GM12878 (cell line): ENCODE results near the gene C2orf68. TPM values are rescaled to one million over a fixed set of nuclear protein-coding genes. Genes with fewer than 3 reads are reported as not detected.

Experiments
- ATAC-seq: fragments of 200-7000 bp; cut with Tn5 transposase; 3 replicates; pipeline ENCODE4 v1.9.1; 2020; ENCODE audit warnings: mild to moderate bottlenecking, moderate library complexity
- BruUV-seq: library from RNA; stranded (reverse); fragments of 400-500 nt; replicated peaks from 2 replicates; lab custom pipeline; 2021; lab: Mats Ljungman, UMichigan
- CTCF ChIA-PET: fragments of 300-600 bp; sonication (Branson Sonifier 250); formaldehyde crosslinking; extraction: SDS; loops from one replicate; lab custom pipeline; 2021; ENCODE audit warnings: inconsistent platforms; lab: Yijun Ruan, JAX
- POLR2A ChIA-PET: fragments of 350-600 bp; formaldehyde crosslinking; extraction: SDS; loops from one replicate; lab custom pipeline; 2021; ENCODE audit warnings: inconsistent platforms; lab: Charles Lee
- RAD21 ChIA-PET: fragments of 300-600 bp; sonication (Branson Sonifier 250); formaldehyde crosslinking; loops from one replicate; lab custom pipeline; 2023; ENCODE audit warnings: antibody characterized with exemption; ENCODE audit not compliant: unreplicated experiment; lab: Charles Lee
- SMC1A ChIA-PET: fragments of 300-600 bp; sonication (Branson Sonifier 250); formaldehyde crosslinking; loops from one replicate; lab custom pipeline; 2023; ENCODE audit not compliant: unreplicated experiment, uncharacterized antibody; lab: Charles Lee
- DNase-seq: peaks from one replicate; pipeline ENCODE4 v3.0.0-alpha.2; 2011; ENCODE audit warnings: low read depth, low spot score
- FAIRE-seq: peaks from 3 replicates; lab custom pipeline; 2011; peaks lifted over from hg19 to GRCh38; lab: Jason Lieb, UNC
- H2AFZ ChIP-seq: 2 replicates; pipeline ENCODE4 v1.6.0; 2011; ENCODE audit warnings: low read depth, low read length, control low read depth; ENCODE audit not compliant: control insufficient read depth
- H3K27ac ChIP-seq: 2 replicates; pipeline ENCODE4 v1.5.1; 2011; ENCODE audit warnings: control low read depth; ENCODE audit not compliant: control insufficient read depth, insufficient read depth
- H3K27me3 ChIP-seq, 2 experiments: replicated peaks in 1 of 2; 2 replicates each; pipeline versions ENCODE4 v1.6.0 to v1.6.1; 2011; ENCODE audit warnings: low read length in 1 of 2; ENCODE audit not compliant: control insufficient read depth in 2 of 2, insufficient read depth in 2 of 2
- H3K36me3 ChIP-seq, 2 experiments: 2 replicates each; pipeline ENCODE4 v1.5.1; 2011; ENCODE audit warnings: low read length in 1 of 2; ENCODE audit not compliant: control insufficient read depth in 2 of 2, insufficient read depth in 2 of 2
- H3K4me1 ChIP-seq: 2 replicates; pipeline ENCODE4 v1.6.1; 2011; ENCODE audit warnings: mild to moderate bottlenecking, low read length, moderate library complexity, mixed read lengths; ENCODE audit not compliant: control insufficient read depth, insufficient read depth
- H3K4me2 ChIP-seq: 2 replicates; pipeline ENCODE4 v1.6.0; 2011; ENCODE audit warnings: control low read depth; ENCODE audit not compliant: control insufficient read depth, insufficient read depth
- H3K4me3 ChIP-seq: fragments of 200-600 bp; sonication (generic); 2 replicates; pipeline ENCODE4 v1.5.1; 2016
- H3K79me2 ChIP-seq: 2 replicates; pipeline ENCODE4 v1.6.0; 2011; ENCODE audit warnings: low read length; ENCODE audit not compliant: control insufficient read depth, insufficient read depth
- H3K9ac ChIP-seq: 2 replicates; pipeline ENCODE4 v1.8.0; 2011; ENCODE audit warnings: low read length, control low read depth, mixed read lengths; ENCODE audit not compliant: control insufficient read depth, insufficient read depth
- H3K9me3 ChIP-seq: replicated peaks from 3 replicates; pipeline ENCODE4 v1.5.1; 2011; ENCODE audit warnings: mild to moderate bottlenecking, low read length; ENCODE audit not compliant: control insufficient read depth, insufficient read depth
- H4K20me1 ChIP-seq: 2 replicates; pipeline ENCODE4 v1.6.0; 2011; ENCODE audit not compliant: control insufficient read depth, insufficient read depth
- CBX5 ChIP-seq: sonication (generic); IDR thresholded peaks from 2 replicates; pipeline ENCODE4 v1.6.1; 2016; ENCODE audit warnings: low read depth, moderate library complexity, mild to moderate bottlenecking, inconsistent platforms
- E4F1 ChIP-seq: fragments of 450-650 bp; IDR thresholded peaks from 2 replicates; pipeline ENCODE4 v1.6.1; 2018; ENCODE audit warnings: borderline replicate concordance, mild to moderate bottlenecking; ENCODE audit not compliant: partially characterized antibody
- GATAD2B ChIP-seq: fragments of 450-650 bp; conservative IDR thresholded peaks from 2 replicates; pipeline ENCODE4 v1.6.1; 2017; ENCODE audit warnings: low read depth, mild to moderate bottlenecking, moderate library complexity
- NFYA ChIP-seq: IDR thresholded peaks from 2 replicates; pipeline ENCODE4 v1.6.1; 2011; ENCODE audit warnings: low read depth, mild to moderate bottlenecking, low read length, improper control_type of control experiment, borderline replicate concordance
- NR2F1 ChIP-seq: fragments of 450-650 bp; conservative IDR thresholded peaks from 2 replicates; pipeline ENCODE4 v1.6.1; 2017; ENCODE audit warnings: mild to moderate bottlenecking
- TAF1 ChIP-seq: IDR thresholded peaks from 2 replicates; pipeline ENCODE4 v1.6.1; 2011; ENCODE audit warnings: mild to moderate bottlenecking, low read depth, low read length, borderline replicate concordance
- TBL1XR1 ChIP-seq: IDR thresholded peaks from 2 replicates; pipeline ENCODE4 v1.6.1; 2012; ENCODE audit warnings: low read depth, low read length, improper control_type of control experiment
- TCF3 ChIP-seq: IDR thresholded peaks from 2 replicates; pipeline ENCODE4 v1.6.1; 2012; ENCODE audit warnings: low read depth, mild to moderate bottlenecking, low read length, borderline replicate concordance; ENCODE audit not compliant: insufficient read depth
- WGBS: methylation state at CpG from one replicate; pipeline ENCODE4 v1.1.6; 2016; ENCODE audit warnings: low lambda C conversion rate; ENCODE audit not compliant: insufficient replicate concordance, insufficient coverage; ENCODE audit errors: missing lambda C conversion rate; 5-methylcytosine and 5-hydroxymethylcytosine counted together
- in situ Hi-C: fragments of 300-500 bp; cut with MboI; formaldehyde crosslinking; loops from 9 replicates; pipeline ENCODE4 v1.14.3; 2018; ENCODE audit warnings: mixed read lengths
- intact Hi-C: fragments of 100-400 bp; cut with micrococcal nuclease; formaldehyde crosslinking; loops from one replicate; pipeline ENCODE4 v1.14.2; 2022; ENCODE audit not compliant: unreplicated experiment
- polyA plus RNA-seq, 11 experiments: library from polyadenylated mRNA; depleted of rRNA in 4 of 11; unstranded in 6 of 11; stranded (reverse) in 5 of 11; fragments of >200 nt; fragmentation: Nextera tagmentation in 4 of 11; fragmentation: Illumina TruSeq in 1 of 11; extraction: Ambion mirVana in 4 of 11; extraction: Trizol in 1 of 11; gene quantifications; 1 replicate in 1 of 11; 2 replicates in 10 of 11; pipeline versions ENCODE4 v1.2.1 to v1.2.3, GENCODE V29; 2011 to 2016; ENCODE audit warnings: inconsistent platforms in 2 of 11, missing spikeins in 2 of 11, low read depth in 1 of 11
- total RNA-seq, 4 experiments: library from RNA; depleted of rRNA in 3 of 4; stranded (reverse); fragments of >200 nt in 3 of 4; fragmentation: Illumina TruSeq in 1 of 4; extraction: Trizol in 1 of 4; gene quantifications; 2 replicates each; pipeline versions ENCODE4 v1.2.1 to v1.2.3, GENCODE V29; 2013 to 2021
- TF ChIP-seq, protein P1 (sequence below): IDR thresholded peaks from 2 replicates; pipeline ENCODE4 v1.6.1; 2012; ENCODE audit warnings: mild to moderate bottlenecking, low read depth, low read length
- TF ChIP-seq, protein P2 (sequence below): fragments of 450-650 bp; IDR thresholded peaks from 2 replicates; pipeline ENCODE4 v1.6.1; 2017; ENCODE audit warnings: mild to moderate bottlenecking
- TF ChIP-seq, protein P3 (sequence below), 3 experiments: IDR thresholded peaks in 2 of 3; conservative IDR thresholded peaks in 1 of 3; 2 replicates each; pipeline ENCODE4 v1.5.1; 2011; ENCODE audit warnings: low read depth in 3 of 3, low read length in 3 of 3, mild to moderate bottlenecking in 3 of 3, control low read depth in 2 of 3, moderate library complexity in 2 of 3, inconsistent platforms in 1 of 3, mixed read lengths in 1 of 3; ENCODE audit not compliant: control insufficient read depth in 2 of 3, insufficient read depth in 1 of 3; ENCODE audit errors: extremely low read depth in 1 of 3

The C2orf68 gene
- total and polyA plus RNA-seq, 10 of the 15 experiments (the other 5 are each of a cell fraction or from before 2014, with no cell fraction given) = 12.7 to 56.1 (median 28.4) TPM

- Histone ChIP-seq H3K4me2 (peak overlapping the region; percentile 86), H4K20me1 (no peaks in the 10 kb centered on the region), H3K36me3 (peaks cover 0 to 14% of the 10 kb centered on the region in 2 experiments; a peak in 3 of 4 replicates), H3K9me3 (no peaks in the 10 kb centered on the region), H3K27ac (peak overlapping the region; percentile 89), H3K9ac (peak overlapping the region; percentile 95), H3K4me3 (peak overlapping the region; percentile 97), H3K79me2 (peaks cover 28% of the 10 kb centered on the region), H3K4me1 (peaks cover 9% of the 10 kb centered on the region), H3K27me3 (no peaks in the 10 kb centered on the region), H2AFZ (peak overlapping the region; percentile 82)
- in situ Hi-C loops = no loop called here
- FAIRE-seq = no peak
- WGBS = 17% methylated on average over 13 of the region's 13 CpGs
- TSS peak; percentile 99 for BruUV-seq
- ATAC-seq = no peak
- SMC1A ChIA-PET = interaction anchor here (0.7 to 3.2 kb wide), 11 partner anchors 8 to 175 kb away, joined by 3 to 20 read pairs (median 6); partner anchors contain the start of genes C2orf68, GGCX, MAT2A and SH2D6
- no peak for DNase-seq
- RAD21 ChIA-PET = interaction anchor here (1.0 to 2.2 kb wide), 8 partner anchors 10 to 205 kb away, joined by 3 to 9 read pairs (median 6); partner anchors contain the start of genes MAT2A, SH2D6 and VAMP8
- intact Hi-C loops = no loop called here
- POLR2A ChIA-PET = interaction anchor here (0.6 to 3.8 kb wide), 18 partner anchors 8 to 241 kb away, joined by 3 to 57 read pairs (median 4); partner anchors contain the start of genes C2orf68, ELMOD3, GGCX and MAT2A
- CTCF ChIA-PET = interaction anchor here (0.6 to 1.7 kb wide), 9 partner anchors 9 to 599 kb away, joined by 3 to 7 read pairs (median 5); no protein-coding TSS in a partner anchor
- TF ChIP-seq TBL1XR1 (no peak), NFYA (no peak), CBX5 (no peak), TCF3 (no peak), NR2F1 (no peak), E4F1 (no peak), TAF1 (no peak), GATAD2B (no peak)
- TF ChIP-seq, protein P1, sequence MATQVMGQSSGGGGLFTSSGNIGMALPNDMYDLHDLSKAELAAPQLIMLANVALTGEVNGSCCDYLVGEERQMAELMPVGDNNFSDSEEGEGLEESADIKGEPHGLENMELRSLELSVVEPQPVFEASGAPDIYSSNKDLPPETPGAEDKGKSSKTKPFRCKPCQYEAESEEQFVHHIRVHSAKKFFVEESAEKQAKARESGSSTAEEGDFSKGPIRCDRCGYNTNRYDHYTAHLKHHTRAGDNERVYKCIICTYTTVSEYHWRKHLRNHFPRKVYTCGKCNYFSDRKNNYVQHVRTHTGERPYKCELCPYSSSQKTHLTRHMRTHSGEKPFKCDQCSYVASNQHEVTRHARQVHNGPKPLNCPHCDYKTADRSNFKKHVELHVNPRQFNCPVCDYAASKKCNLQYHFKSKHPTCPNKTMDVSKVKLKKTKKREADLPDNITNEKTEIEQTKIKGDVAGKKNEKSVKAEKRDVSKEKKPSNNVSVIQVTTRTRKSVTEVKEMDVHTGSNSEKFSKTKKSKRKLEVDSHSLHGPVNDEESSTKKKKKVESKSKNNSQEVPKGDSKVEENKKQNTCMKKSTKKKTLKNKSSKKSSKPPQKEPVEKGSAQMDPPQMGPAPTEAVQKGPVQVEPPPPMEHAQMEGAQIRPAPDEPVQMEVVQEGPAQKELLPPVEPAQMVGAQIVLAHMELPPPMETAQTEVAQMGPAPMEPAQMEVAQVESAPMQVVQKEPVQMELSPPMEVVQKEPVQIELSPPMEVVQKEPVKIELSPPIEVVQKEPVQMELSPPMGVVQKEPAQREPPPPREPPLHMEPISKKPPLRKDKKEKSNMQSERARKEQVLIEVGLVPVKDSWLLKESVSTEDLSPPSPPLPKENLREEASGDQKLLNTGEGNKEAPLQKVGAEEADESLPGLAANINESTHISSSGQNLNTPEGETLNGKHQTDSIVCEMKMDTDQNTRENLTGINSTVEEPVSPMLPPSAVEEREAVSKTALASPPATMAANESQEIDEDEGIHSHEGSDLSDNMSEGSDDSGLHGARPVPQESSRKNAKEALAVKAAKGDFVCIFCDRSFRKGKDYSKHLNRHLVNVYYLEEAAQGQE = no peak
- TF ChIP-seq, protein P2, sequence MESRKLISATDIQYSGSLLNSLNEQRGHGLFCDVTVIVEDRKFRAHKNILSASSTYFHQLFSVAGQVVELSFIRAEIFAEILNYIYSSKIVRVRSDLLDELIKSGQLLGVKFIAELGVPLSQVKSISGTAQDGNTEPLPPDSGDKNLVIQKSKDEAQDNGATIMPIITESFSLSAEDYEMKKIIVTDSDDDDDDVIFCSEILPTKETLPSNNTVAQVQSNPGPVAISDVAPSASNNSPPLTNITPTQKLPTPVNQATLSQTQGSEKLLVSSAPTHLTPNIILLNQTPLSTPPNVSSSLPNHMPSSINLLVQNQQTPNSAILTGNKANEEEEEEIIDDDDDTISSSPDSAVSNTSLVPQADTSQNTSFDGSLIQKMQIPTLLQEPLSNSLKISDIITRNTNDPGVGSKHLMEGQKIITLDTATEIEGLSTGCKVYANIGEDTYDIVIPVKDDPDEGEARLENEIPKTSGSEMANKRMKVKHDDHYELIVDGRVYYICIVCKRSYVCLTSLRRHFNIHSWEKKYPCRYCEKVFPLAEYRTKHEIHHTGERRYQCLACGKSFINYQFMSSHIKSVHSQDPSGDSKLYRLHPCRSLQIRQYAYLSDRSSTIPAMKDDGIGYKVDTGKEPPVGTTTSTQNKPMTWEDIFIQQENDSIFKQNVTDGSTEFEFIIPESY = no peak
- TF ChIP-seq, protein P3, sequence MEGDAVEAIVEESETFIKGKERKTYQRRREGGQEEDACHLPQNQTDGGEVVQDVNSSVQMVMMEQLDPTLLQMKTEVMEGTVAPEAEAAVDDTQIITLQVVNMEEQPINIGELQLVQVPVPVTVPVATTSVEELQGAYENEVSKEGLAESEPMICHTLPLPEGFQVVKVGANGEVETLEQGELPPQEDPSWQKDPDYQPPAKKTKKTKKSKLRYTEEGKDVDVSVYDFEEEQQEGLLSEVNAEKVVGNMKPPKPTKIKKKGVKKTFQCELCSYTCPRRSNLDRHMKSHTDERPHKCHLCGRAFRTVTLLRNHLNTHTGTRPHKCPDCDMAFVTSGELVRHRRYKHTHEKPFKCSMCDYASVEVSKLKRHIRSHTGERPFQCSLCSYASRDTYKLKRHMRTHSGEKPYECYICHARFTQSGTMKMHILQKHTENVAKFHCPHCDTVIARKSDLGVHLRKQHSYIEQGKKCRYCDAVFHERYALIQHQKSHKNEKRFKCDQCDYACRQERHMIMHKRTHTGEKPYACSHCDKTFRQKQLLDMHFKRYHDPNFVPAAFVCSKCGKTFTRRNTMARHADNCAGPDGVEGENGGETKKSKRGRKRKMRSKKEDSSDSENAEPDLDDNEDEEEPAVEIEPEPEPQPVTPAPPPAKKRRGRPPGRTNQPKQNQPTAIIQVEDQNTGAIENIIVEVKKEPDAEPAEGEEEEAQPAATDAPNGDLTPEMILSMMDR (IDR thresholded peaks at IDR 0.05 in 2 of 3, conservative IDR thresholded peaks at IDR 0.05 in 1 of 3; ENCODE audit: control insufficient read depth in 2 of 3, extremely low read depth in 1 of 3, insufficient read depth in 1 of 3, low read depth in 3 of 3, low read length in 3 of 3) = no peak
Measured at GRCh38 chr2:85594715-85595300, 17.1 kb downstream of the C2orf68 start.
